Measurements from ENCODE around the gene NPIPA2.
"Not testable (repeated sequence)": the region's sequence is repeated elsewhere in the genome, so short reads cannot be mapped to it uniquely, and the experiment has no call there.

The NPIPA2 gene

DNA sequence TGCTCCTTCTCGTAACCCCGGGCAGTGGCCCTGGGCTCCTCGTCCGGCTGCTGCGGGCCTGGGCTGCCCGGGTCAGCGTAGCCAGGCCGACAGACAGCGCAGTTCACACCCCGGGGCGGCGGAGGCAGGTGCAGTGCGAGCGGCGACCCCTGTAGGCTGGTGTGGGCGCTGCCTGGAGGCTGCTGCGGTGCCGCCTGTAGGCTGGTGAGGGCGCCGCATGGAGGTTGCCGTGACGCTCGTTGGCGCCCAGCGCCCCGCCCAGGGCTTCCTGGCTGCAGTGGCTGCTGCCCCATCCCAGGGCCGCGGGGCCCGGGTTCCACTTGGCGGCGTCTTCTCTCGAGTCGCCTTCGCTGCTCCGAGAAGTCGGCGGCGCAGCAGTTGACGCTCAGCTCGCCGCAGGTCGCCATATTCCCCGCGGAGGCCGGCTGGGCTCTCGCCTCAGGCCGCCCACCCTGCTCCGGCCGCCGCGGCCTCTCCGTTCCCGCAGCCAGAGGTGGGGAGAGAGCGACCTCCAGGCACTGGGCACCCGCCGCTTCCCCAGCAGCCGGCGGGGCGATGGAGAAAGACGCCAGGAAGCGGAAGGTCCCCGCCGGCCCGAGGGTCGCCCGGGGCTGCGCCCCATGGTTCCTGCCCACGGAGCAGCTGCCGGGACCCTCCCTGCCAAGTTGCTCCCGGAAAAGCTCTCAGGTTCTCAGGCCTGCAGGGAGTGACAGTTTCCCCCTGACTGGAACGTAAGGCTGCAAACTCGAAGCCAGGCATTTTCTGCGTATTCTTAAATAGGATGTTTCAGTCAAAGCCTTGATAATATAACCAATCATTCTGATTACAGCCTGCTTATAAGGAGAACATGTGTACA is at the start of gene NPIPA2:
Gene NPIPA2 (plus strand): TSS at position 261 of the 856 bp plus-strand sequence. CDS start 5,533 bp downstream, outside the sequence.
- not testable (repeated sequence) for DNase-seq (ENCODE audit: low read depth in 1 of 2, low spot score in 1 of 2)

DNA sequence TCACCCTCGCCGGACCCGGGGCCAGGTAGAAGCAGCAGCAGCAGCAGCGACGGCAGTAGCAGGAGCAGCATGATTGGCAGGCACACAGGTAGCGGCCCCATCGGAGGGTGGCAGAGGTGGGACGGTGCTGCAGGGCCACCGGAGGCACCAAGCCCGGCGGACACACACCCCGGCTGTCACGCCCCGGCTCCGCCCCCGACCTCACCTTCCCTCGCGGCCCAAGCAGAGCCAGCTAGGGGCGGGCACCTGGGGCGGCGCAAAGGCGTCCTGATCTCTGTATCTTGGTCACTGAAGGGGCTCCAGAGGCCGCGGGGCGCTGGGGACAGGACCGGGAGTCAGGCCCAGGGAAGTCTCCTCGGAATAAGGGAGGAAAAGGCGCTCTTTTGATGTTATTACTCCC is 48.2 kb upstream of the NPIPA2 start, which contains the start of gene PLA2G10:
Gene PLA2G10 (minus strand): TSS at position 180 of the 400 bp plus-strand sequence. CDS start 79 bp downstream, at position 101.
- not testable (repeated sequence) for DNase-seq (ENCODE audit: low read depth in 1 of 2, low spot score in 1 of 2)

DNA sequence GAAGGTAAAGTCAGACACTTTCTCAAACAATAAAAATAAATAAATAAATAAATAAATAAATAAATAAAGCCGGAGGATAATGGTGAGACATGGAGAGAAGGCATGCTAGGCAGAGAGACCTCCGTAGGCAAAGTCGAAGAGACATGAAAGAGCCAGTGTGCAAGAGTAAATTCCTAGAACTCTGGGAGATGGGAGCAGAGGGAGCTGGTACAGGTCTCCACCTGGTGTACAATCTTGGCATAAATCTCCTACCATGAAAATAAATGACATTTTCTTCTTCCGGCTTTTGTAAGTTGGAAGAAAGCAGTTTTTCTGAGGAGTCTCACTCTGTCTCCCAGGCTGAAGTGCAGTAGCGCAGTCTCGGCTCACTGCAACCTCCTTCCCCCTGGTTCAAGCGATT is 40.5 kb upstream of the NPIPA2 start:
- DNase-seq (ENCODE audit: low read depth in 1 of 2, low spot score in 1 of 2), result not testable (repeated sequence)

DNA sequence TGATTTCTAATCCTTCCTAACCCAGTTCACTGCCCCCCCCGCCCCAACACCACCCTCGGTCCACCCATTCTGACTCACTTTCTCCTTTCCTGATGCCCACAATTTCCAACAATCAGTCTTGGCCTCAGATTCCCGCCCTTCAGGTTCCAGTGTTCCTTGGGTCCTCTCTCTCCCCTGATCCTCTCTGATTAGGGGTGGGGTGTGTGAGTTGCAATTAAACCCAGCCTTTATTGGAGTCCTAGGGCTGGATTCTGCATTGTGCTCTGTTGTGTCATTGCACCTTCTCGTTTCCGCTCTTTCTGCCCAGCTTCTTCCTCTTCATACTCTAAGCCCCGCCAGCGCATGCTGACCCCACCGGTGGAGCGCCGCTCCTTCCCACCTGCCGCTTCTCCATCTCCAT is 39.7 kb upstream of the NPIPA2 start:
- not testable (repeated sequence) for DNase-seq (ENCODE audit: low read depth in 1 of 2, low spot score in 1 of 2)

DNA sequence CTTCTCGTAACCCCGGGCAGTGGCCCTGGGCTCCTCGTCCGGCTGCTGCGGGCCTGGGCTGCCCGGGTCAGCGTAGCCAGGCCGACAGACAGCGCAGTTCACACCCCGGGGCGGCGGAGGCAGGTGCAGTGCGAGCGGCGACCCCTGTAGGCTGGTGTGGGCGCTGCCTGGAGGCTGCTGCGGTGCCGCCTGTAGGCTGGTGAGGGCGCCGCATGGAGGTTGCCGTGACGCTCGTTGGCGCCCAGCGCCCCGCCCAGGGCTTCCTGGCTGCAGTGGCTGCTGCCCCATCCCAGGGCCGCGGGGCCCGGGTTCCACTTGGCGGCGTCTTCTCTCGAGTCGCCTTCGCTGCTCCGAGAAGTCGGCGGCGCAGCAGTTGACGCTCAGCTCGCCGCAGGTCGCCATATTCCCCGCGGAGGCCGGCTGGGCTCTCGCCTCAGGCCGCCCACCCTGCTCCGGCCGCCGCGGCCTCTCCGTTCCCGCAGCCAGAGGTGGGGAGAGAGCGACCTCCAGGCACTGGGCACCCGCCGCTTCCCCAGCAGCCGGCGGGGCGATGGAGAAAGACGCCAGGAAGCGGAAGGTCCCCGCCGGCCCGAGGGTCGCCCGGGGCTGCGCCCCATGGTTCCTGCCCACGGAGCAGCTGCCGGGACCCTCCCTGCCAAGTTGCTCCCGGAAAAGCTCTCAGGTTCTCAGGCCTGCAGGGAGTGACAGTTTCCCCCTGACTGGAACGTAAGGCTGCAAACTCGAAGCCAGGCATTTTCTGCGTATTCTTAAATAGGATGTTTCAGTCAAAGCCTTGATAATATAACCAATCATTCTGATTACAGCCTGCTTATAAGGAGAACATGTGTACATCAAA is 38.9 kb upstream of the NPIPA2 start, which contains the start of gene NPIPA3:
Gene NPIPA3 (plus strand): TSS at position 256 of the 856 bp plus-strand sequence. CDS start 5,533 bp downstream, outside the sequence.
- not testable (repeated sequence) for DNase-seq (ENCODE audit: low read depth in 1 of 2, low spot score in 1 of 2)

DNA sequence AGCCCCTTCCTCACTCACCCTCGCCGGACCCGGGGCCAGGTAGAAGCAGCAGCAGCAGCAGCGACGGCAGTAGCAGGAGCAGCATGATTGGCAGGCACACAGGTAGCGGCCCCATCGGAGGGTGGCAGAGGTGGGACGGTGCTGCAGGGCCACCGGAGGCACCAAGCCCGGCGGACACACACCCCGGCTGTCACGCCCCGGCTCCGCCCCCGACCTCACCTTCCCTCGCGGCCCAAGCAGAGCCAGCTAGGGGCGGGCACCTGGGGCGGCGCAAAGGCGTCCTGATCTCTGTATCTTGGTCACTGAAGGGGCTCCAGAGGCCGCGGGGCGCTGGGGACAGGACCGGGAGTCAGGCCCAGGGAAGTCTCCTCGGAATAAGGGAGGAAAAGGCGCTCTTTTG is 9.1 kb upstream of the NPIPA2 start:
- not testable (repeated sequence) for DNase-seq (ENCODE audit: low read depth in 1 of 2, low spot score in 1 of 2)

DNA sequence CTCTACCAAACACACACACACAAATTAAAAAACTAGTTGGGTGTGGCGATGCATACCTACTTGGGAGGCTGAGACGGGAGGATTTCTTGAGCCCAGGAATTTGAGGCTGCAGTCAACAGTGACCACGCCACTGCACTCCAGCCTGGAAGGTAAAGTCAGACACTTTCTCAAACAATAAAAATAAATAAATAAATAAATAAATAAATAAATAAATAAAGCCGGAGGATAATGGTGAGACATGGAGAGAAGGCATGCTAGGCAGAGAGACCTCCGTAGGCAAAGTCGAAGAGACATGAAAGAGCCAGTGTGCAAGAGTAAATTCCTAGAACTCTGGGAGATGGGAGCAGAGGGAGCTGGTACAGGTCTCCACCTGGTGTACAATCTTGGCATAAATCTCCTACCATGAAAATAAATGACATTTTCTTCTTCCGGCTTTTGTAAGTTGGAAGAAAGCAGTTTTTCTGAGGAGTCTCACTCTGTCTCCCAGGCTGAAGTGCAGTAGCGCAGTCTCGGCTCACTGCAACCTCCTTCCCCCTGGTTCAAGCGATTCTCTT is 1.4 kb upstream of the NPIPA2 start:
- not testable (repeated sequence) for DNase-seq (ENCODE audit: low read depth in 1 of 2, low spot score in 1 of 2)

DNA sequence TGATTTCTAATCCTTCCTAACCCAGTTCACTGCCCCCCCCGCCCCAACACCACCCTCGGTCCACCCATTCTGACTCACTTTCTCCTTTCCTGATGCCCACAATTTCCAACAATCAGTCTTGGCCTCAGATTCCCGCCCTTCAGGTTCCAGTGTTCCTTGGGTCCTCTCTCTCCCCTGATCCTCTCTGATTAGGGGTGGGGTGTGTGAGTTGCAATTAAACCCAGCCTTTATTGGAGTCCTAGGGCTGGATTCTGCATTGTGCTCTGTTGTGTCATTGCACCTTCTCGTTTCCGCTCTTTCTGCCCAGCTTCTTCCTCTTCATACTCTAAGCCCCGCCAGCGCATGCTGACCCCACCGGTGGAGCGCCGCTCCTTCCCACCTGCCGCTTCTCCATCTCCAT is 539 bp upstream of the NPIPA2 start:
- not testable (repeated sequence) for DNase-seq (ENCODE audit: low read depth in 1 of 2, low spot score in 1 of 2)

DNA sequence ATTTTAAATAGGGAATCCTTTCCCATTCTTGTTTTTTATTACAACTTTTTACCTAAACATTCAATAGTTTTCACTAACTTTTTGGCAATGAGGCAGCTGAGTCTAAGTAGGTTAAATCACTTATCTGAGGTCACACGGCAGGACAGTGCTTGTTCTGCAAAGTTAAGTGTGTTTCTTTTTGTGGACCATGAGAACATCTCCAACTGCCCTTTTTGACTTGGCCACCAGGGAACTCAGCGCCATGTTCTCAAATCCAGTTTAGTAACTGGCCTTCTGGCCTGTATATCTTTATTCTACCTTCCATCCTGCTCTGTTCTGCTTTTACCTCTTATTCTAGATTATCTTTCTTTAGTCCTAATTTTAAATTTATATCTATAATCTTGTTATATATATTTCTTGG is 31.3 kb downstream of the NPIPA2 start:
- DNase-seq (ENCODE audit: low read depth in 1 of 2, low spot score in 1 of 2), result not testable (repeated sequence)

DNA sequence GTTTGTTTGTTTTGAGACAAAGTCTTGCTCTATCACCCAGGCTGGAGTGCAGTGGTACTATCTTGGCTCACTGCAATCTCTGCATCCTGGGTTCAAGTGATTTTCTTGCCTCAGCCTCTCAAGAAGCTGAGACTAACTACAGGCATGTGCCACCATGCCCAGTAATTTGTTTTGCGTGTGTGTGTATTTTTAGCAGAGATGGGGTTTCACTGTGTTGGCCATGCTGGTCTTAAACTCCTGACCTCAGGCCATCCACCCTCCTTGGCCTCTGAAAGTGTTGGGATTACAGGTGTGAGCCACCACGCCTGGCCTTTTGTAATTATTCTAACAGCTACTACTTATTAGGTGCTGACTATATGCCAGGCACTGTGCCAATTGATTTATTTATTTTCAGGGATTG is 33.3 kb downstream of the NPIPA2 start:
- DNase-seq (ENCODE audit: low read depth in 1 of 2, low spot score in 1 of 2), result not testable (repeated sequence)

DNA sequence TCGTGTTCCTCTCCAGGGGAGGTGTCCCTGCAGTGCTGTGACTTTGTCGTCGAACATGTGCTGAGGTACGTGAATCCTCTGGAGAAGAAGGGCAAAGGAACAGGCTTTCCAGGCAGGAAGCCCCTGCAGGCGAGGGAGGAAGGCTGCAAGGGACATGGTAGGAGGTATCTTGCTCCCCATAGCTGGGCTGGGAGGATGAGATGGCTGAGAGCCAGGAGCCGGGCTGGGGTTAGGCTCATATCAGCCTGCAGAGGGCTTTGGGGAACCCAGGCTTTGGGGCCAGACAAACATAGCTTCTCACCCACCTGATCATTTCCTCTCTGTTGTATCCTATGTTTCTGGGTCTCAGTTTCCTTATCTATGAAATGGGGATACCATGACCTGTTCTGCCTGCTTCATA is 34.4 kb downstream of the NPIPA2 start:
- not testable (repeated sequence) for DNase-seq (ENCODE audit: low read depth in 1 of 2, low spot score in 1 of 2)

DNA sequence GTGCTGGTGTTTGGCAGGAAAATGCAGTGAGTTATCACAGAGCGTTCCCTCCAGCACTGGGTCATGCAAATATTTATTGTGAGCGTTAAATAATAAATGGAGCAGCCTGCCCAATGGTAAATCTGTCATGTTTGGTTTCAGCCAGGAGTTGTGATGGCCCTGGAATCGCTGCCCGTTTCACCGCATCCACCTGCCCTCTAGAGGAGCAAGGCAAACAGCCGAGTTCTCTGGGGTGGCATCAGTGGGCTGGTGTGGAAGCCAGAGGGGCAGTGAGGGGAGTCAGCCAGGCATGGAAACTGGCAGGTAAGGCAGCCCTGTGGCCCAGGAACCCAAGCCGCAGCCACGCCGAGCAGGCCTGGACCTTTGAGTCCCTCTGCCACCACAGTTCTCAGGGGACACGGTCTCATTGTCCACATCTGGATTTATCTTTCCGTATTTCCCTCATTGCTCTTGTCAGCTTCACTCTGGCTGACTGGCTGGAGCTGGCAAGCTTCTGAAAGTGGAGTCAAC is 37.1 kb downstream of the NPIPA2 start:
- DNase-seq (ENCODE audit: low read depth in 1 of 2, low spot score in 1 of 2), result not testable (repeated sequence)

DNA sequence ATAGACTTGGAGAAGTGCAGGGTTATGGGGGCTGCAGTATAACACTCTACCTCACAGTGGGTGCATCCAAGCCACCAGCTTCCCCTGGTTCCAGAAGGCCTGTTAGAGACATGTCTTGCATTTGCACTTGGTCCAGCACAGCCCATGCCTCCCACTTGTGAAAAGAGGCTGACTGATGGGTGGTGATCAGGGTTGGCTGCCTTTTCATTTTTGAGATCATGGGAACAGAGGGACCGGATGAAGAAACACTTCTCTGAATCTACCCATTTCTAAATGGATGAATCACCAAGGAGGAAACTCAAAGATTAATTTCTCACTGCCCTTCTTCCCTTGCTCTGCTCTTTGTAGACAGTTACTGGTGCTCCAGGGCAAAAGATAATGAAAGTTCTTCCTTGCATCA is 43.8 kb downstream of the NPIPA2 start:
- not testable (repeated sequence) for DNase-seq (ENCODE audit: low read depth in 1 of 2, low spot score in 1 of 2)

DNA sequence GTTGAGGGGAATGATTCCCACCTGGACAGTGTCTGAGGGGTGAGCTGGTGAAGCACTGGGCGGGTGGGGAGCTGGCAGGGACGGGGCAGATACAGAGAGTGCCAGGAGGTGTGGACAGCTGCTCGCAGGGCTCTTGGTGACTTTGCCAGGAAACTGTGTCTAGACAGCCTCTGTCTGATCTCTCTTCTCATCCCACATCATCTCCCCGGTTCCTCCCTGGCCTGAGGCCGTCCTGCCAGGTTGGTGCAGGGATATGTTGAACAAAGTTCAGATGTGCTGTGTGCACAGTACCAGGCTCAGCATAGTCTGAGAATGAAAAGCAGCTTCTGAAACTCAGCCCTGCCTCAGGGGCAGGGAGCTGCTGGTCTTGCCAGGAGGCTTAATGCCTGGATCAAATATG is 47.2 kb downstream of the NPIPA2 start:
- not testable (repeated sequence) for DNase-seq (ENCODE audit: low read depth in 1 of 2, low spot score in 1 of 2)

DNA sequence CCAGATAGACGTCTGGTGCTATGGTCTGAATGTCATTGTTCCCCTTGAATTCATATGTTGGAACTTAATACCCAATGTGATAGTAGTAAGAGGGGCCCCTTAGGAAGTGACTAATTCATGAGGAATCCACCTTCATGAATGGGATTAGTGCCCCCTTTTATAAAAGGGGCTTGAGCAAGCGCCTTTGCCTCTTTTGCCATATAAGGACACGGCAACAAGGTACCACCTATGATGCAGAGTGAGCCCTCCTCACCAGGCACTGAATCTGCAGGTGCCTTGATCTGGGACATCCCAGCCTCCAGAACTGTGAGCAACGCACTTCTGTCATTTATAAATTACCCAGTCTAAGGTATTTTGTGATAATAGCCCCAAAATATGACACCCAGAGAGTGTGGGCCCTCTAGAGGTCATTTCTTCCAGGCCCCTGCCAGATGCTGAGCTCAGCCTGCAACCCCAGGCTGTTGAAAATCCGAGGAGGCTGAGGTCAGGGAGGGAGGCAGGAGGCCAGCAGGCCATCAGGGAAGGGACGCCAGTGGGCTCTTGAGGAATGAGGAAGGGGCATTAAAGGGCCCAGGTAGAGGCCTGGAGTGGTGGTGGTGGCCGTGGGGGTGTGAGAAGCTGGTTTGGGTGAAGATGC is 48.1 kb downstream of the NPIPA2 start:
- DNase-seq (ENCODE audit: low read depth in 1 of 2, low spot score in 1 of 2), result not testable (repeated sequence)

DNA sequence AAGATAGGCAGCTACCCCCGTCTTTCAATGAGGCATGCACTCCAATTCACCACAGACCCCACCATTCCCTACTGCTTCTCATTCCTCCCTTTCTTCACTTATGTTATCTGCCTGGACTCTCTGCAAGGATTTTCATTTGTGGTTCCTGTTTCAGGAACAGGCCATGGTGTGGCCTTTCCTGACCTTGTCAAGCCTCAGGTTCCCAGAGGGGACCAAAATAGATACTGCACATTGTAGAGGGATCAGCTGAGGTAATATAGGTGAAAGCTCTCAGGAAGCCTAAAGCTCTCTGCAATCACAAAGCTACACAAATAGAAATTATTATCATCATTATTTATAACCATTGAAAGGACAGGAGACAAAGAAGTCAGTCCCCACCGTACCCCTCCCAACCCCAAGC is 50.6 kb downstream of the NPIPA2 start:
- not testable (repeated sequence) for DNase-seq (ENCODE audit: low read depth in 1 of 2, low spot score in 1 of 2)

DNA sequence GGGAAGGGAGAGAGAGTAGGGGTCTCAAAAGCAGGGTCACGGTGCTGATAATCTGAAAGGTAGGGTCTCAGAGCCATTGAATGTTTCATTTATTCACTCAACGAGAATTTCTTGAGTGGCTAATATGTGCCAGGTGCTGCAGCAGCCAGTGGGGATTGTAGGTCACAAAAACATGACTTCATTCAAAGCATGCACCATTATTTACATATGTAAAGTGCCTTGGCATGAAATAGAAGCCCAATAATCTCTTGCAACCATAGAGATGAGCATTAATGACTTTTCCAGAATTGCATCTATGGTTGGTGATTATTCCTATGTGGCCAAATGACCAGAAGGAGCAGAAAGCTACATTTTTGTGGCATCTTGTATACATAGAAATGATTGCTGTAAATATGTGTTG is 55.2 kb downstream of the NPIPA2 start:
- DNase-seq (ENCODE audit: low read depth in 1 of 2, low spot score in 1 of 2), result not testable (repeated sequence)

DNA sequence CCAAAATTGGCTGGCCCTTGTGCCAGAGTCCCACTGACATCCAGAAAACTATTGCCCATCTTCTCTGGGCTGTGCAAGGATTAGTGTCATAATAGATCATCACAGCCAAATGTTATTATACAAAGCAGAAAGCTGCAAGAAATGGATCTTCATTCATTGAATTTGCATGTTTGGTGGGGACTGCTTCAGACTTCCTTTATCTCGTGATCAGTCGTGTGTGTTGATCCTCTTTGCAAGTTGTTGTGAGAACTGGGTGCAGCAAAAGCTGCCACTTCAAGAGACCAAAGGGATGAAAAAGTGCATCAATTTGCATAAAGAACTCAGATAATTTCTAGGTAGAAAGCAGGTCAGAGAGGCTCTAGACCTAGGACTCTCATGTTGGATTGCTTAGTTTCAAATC is 61.2 kb downstream of the NPIPA2 start:
- not testable (repeated sequence) for DNase-seq (ENCODE audit: low read depth in 1 of 2, low spot score in 1 of 2)

DNA sequence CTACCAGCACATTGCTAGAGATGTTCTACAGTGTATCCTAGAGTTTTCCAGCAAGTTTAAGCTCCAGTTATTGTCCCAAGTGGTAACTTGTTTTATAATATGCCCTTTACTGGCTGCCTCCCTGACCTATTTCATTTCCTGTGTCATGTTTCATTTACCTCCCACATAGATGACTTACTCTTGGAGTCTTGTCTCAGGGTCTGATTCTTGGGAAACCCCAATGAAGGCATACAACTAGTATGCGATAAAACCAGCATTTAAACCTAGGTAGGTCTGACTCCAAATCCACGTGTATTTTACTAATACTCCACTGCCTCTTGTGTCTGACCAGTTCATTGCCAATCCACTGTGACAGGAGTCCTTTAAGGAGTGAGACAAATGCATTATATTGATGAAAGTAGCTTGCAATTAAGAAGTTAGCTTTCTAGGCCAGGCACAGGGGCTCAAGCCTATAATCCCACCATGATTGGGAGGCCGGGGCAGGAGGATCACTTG is 64.9 kb downstream of the NPIPA2 start:
- DNase-seq (ENCODE audit: low read depth in 1 of 2, low spot score in 1 of 2), result not testable (repeated sequence)

DNA sequence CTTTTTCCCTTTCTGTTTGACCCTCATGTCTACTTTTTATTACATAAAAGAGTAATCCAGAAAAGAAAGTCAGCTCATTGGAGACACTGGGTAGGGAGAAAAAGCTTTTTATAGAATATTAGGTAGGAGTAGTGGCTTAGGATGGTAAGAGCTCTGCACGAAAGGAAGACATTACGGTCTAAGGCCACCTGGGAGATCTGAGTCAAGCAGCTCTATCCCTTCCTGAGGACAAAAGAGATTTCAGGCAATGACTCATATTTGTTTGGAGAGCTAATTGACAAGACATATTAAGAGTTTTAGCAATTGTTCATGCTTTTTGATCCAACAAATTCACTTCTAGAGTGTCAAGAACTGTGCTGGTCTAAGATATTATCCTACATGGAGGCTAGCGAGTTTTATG is 71.6 kb downstream of the NPIPA2 start:
- not testable (repeated sequence) for DNase-seq (ENCODE audit: low read depth in 1 of 2, low spot score in 1 of 2)
